ENCODE measurements around the gene CARMIL3. TPM values are rescaled to one million over a fixed set of nuclear protein-coding genes. Genes with fewer than 3 reads are reported as not detected.

The CARMIL3 gene
- total RNA-seq, 1 donor from 2014 or later, result 0.77 TPM

GRCh38 chr14:24106672-24107271 is 55.0 kb downstream of the CARMIL3 start:
- Histone ChIP-seq H3K4me2 (no peak overlapping the region), H3K4me1 (no peaks in the 10 kb centered on the region)

GRCh38 chr14:24108336-24108874 is 56.6 kb downstream of the CARMIL3 start:
- Mint-ChIP-seq H3K9me3 (no peaks in the 10 kb centered on the region), H3K36me3 (no peaks in the 10 kb centered on the region), H3K27ac (peak overlapping the region; percentile 67), H3K4me3 (peak overlapping the region; percentile 22), H3K27me3 (ENCODE audit: insufficient read depth, low read depth) (peaks cover 2% of the 10 kb centered on the region), H3K4me1 (peaks cover 2% of the 10 kb centered on the region)
- no peaks in the 10 kb centered on the region for H3K79me2 ChIP-seq (ENCODE audit: low read depth)
- peaks cover 3% of the 10 kb centered on the region for H3F3A ChIP-seq (ENCODE audit: low read depth)
- no peak overlapping the region for H3K4me2 ChIP-seq
- H3K4me1 ChIP-seq, result no peaks in the 10 kb centered on the region
- H2AFZ ChIP-seq (replicated peaks), result no peak overlapping the region
- no peak overlapping the region for H3K4me3 ChIP-seq
- H3K27ac ChIP-seq, result no peak overlapping the region
- no peak overlapping the region for H3K9ac ChIP-seq
- no peak for TF ChIP-seq EZH2 (IDR thresholded peaks at IDR 0.05)
- no peak for TF ChIP-seq CTCF (IDR thresholded peaks at IDR 0.05)
- TF ChIP-seq EZH2phosphoT487 (IDR thresholded peaks at IDR 0.05), result no peak
- H3K9me3 ChIP-seq (ENCODE audit: low read depth), result no peaks in the 10 kb centered on the region
- no peaks in the 10 kb centered on the region for H4K20me1 ChIP-seq (ENCODE audit: low read depth)
- H3K27me3 ChIP-seq, result no peaks in the 10 kb centered on the region
- no peak for DNase-seq (ENCODE audit: low spot score)
- no peaks in the 10 kb centered on the region for H3K36me3 ChIP-seq

More at GRCh38 chr14:24106672-24107271, 55.0 kb downstream of the CARMIL3 start:
- Histone ChIP-seq H3K9me3 (ENCODE audit: low read depth) (no peaks in the 10 kb centered on the region), H3K79me2 (ENCODE audit: low read depth) (no peaks in the 10 kb centered on the region), H3K36me3 (no peaks in the 10 kb centered on the region), H3K27me3 (no peaks in the 10 kb centered on the region), H3F3A (ENCODE audit: low read depth) (no peaks in the 10 kb centered on the region), H4K20me1 (ENCODE audit: low read depth) (no peaks in the 10 kb centered on the region), H3K27ac (no peak overlapping the region), H3K4me3 (no peak overlapping the region), H2AFZ (replicated peaks) (no peak overlapping the region), H3K9ac (no peak overlapping the region)
- peaks cover 6% of the 10 kb centered on the region for H3K27me3 Mint-ChIP-seq (ENCODE audit: insufficient read depth, low read depth)
- no peak for DNase-seq (ENCODE audit: low spot score)
- no peak overlapping the region for H3K27ac Mint-ChIP-seq
- H3K9me3 Mint-ChIP-seq, result no peaks in the 10 kb centered on the region
- no peak for TF ChIP-seq EZH2 (IDR thresholded peaks at IDR 0.05)
- no peaks in the 10 kb centered on the region for H3K36me3 Mint-ChIP-seq
- peaks cover 2% of the 10 kb centered on the region for H3K4me1 Mint-ChIP-seq
- H3K4me3 Mint-ChIP-seq, result no peak overlapping the region

GRCh38 chr14:24110060-24110459 is 58.3 kb downstream of the CARMIL3 start:
- TF ChIP-seq EZH2 (IDR thresholded peaks at IDR 0.05), result no peak
- Histone ChIP-seq H3K4me3 (no peak overlapping the region), H2AFZ (replicated peaks) (no peak overlapping the region), H3K36me3 (no peaks in the 10 kb centered on the region), H4K20me1 (ENCODE audit: low read depth) (no peaks in the 10 kb centered on the region), H3K79me2 (ENCODE audit: low read depth) (no peaks in the 10 kb centered on the region), H3K27me3 (no peaks in the 10 kb centered on the region), H3K4me1 (no peaks in the 10 kb centered on the region), H3K9me3 (ENCODE audit: low read depth) (no peaks in the 10 kb centered on the region), H3K4me2 (no peak overlapping the region), H3K9ac (no peak overlapping the region), H3K27ac (no peak overlapping the region), H3F3A (ENCODE audit: low read depth) (peaks cover 13% of the 10 kb centered on the region)
- Mint-ChIP-seq H3K36me3 (no peaks in the 10 kb centered on the region), H3K4me1 (peaks cover 2% of the 10 kb centered on the region), H3K9me3 (no peaks in the 10 kb centered on the region), H3K4me3 (no peak overlapping the region), H3K27me3 (ENCODE audit: insufficient read depth, low read depth) (peaks cover 3% of the 10 kb centered on the region), H3K27ac (no peak overlapping the region)
- DNase-seq (ENCODE audit: low spot score), result no peak

- Mint-ChIP-seq H3K4me1 (peaks cover 5% of the 10 kb centered on the region), H3K36me3 (no peaks in the 10 kb centered on the region), H3K4me3 (no peak overlapping the region), H3K27ac (no peak overlapping the region), H3K9me3 (no peaks in the 10 kb centered on the region), H3K27me3 (ENCODE audit: insufficient read depth, low read depth) (peaks cover 3% of the 10 kb centered on the region)
- no peak overlapping the region for H3K9ac ChIP-seq
- no peaks in the 10 kb centered on the region for H4K20me1 ChIP-seq (ENCODE audit: low read depth)
- peaks cover 18% of the 10 kb centered on the region for H3F3A ChIP-seq (ENCODE audit: low read depth)
- H2AFZ ChIP-seq (replicated peaks), result no peak overlapping the region
- no peaks in the 10 kb centered on the region for H3K9me3 ChIP-seq (ENCODE audit: low read depth)
- H3K79me2 ChIP-seq (ENCODE audit: low read depth), result peaks cover 2% of the 10 kb centered on the region
- DNase-seq (ENCODE audit: low spot score), result no peak
- H3K27me3 ChIP-seq, result no peaks in the 10 kb centered on the region
- H3K4me2 ChIP-seq, result no peak overlapping the region
- H3K36me3 ChIP-seq, result no peaks in the 10 kb centered on the region
- no peak overlapping the region for H3K4me3 ChIP-seq
- no peak for TF ChIP-seq CTCF (IDR thresholded peaks at IDR 0.05)
- no peak for TF ChIP-seq EZH2 (IDR thresholded peaks at IDR 0.05)
- no peak for TF ChIP-seq EZH2phosphoT487 (IDR thresholded peaks at IDR 0.05)
- no peak overlapping the region for H3K27ac ChIP-seq
- H3K4me1 ChIP-seq, result no peaks in the 10 kb centered on the region
Observed at GRCh38 chr14:24110523-24110922, 58.7 kb downstream of the CARMIL3 start.

Data from neural progenitor cell (in vitro differentiated cells).